ENCODE measurements around the gene ARHGAP9.

ARHGAP9 gene

GRCh38 chr12:57491393-57492280 is 12.0 kb upstream of the ARHGAP9 start:
- no peak for DNase-seq (ENCODE audit: low spot score)

GRCh38 chr12:57490126-57490525 is 10.5 kb upstream of the ARHGAP9 start:
- DNase-seq (ENCODE audit: low spot score) = no peak

GRCh38 chr12:57489157-57489641 is 9.5 kb upstream of the ARHGAP9 start:
- DNase-seq (ENCODE audit: low spot score) = no peak

- no peak for DNase-seq (ENCODE audit: low spot score)
These were observed 8.9 kb upstream of the ARHGAP9 start for GRCh38 chr12:57488402-57489156.

- DNase-seq (ENCODE audit: low spot score) = peak; percentile 94
These were observed 8.1 kb upstream of the ARHGAP9 start, which contains the start of gene MARS1 for GRCh38 chr12:57487597-57488401. Gene MARS1 (plus strand): TSS chr12:57488068. CDS start chr12:57488091, 23 bp downstream.

- DNase-seq (ENCODE audit: low spot score) = no peak
These were observed 7.5 kb upstream of the ARHGAP9 start for GRCh38 chr12:57487055-57487596.

- DNase-seq (ENCODE audit: low spot score) = no peak
These were observed 6.0 kb upstream of the ARHGAP9 start for GRCh38 chr12:57485695-57486094.

GRCh38 chr12:57483466-57483865 is 3.8 kb upstream of the ARHGAP9 start:
- no peak for DNase-seq (ENCODE audit: low spot score)

- no peak for DNase-seq (ENCODE audit: low spot score)
These were observed 2.0 kb upstream of the ARHGAP9 start for GRCh38 chr12:57481671-57482070.

GRCh38 chr12:57479043-57479375 is 657 bp downstream of the ARHGAP9 start:
- no peak for DNase-seq (ENCODE audit: low spot score)

- DNase-seq (ENCODE audit: low spot score) = peak; percentile 48
These were observed 1.7 kb downstream of the ARHGAP9 start for GRCh38 chr12:57477710-57478681.

GRCh38 chr12:57476993-57477709 is 2.5 kb downstream of the ARHGAP9 start:
- DNase-seq (ENCODE audit: low spot score) = peak; percentile 24

- DNase-seq (ENCODE audit: low spot score) = peak; percentile 64
These were observed 3.3 kb downstream of the ARHGAP9 start for GRCh38 chr12:57476162-57476992.

GRCh38 chr12:57475271-57476161 is 4.2 kb downstream of the ARHGAP9 start:
- DNase-seq (ENCODE audit: low spot score) = no peak

GRCh38 chr12:57474862-57475261 is 4.8 kb downstream of the ARHGAP9 start:
- no peak for DNase-seq (ENCODE audit: low spot score)

GRCh38 chr12:57474430-57474829 is 5.2 kb downstream of the ARHGAP9 start:
- DNase-seq (ENCODE audit: low spot score) = no peak

GRCh38 chr12:57473886-57474285 is 5.8 kb downstream of the ARHGAP9 start:
- no peak for DNase-seq (ENCODE audit: low spot score)

GRCh38 chr12:57473392-57473791 is 6.3 kb downstream of the ARHGAP9 start:
- DNase-seq (ENCODE audit: low spot score) = no peak

Data from CD4-positive, alpha-beta T cell treated with Interleukin-6 at 100 ng/mL for 8 hours (primary cell).